BE2C (cell line): ENCODE data around the gene ALKBH5.

Experiments used
- DNase-seq: peaks from one replicate; pipeline ENCODE4 v3.0.0-alpha.2; 2020
- H3K27me3 ChIP-seq: fragments of 250-450 bp; sonication (Bioruptor Pico); 2 replicates; pipeline ENCODE4 v1.5.1; 2020; ENCODE audit warnings: mild to moderate bottlenecking
- H3K36me3 ChIP-seq: fragments of 250-450 bp; sonication (Bioruptor Pico); 2 replicates; pipeline ENCODE4 v1.5.1; 2020; ENCODE audit warnings: mild to moderate bottlenecking
- H3K4me1 ChIP-seq: fragments of 250-450 bp; sonication (Bioruptor Pico); 2 replicates; pipeline ENCODE4 v1.5.1; 2020
- H3K4me3 ChIP-seq: 2 replicates; pipeline ENCODE4 v1.5.1; 2011; ENCODE audit warnings: low read depth, low read length
- H3K9me3 ChIP-seq: fragments of 250-450 bp; sonication (Bioruptor Pico); 2 replicates; pipeline ENCODE4 v1.5.1; 2020
- TF ChIP-seq, protein P1 (sequence below): IDR thresholded peaks from 2 replicates; pipeline ENCODE4 v1.5.1; 2012; ENCODE audit warnings: mild to moderate bottlenecking, low read depth, low read length

The ALKBH5 gene

DNA sequence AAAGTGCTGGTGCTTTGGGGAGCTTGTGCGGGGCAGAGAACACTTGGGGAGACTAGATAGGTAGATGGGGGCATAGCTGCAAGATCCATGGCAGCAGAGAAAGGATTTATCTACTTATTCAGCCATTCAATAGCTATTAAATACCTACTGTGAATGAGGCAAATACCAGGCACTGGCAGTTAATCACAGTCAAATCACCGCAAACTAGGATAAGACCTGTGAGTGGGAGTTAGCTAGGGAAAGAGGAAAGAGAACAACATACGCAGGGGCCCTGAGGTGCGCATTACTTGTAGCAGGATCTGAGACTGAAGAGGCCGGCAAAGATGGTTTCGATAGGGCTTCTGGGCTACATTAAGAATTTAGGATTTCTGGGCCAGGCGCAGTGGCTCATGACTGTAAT, 3.8 kb upstream of the ALKBH5 start:
- no peak for DNase-seq
- Histone ChIP-seq H3K4me3 (no peak overlapping the region), H3K4me1 (no peaks in the 10 kb centered on the region), H3K27me3 (no peaks in the 10 kb centered on the region), H3K9me3 (no peaks in the 10 kb centered on the region), H3K36me3 (no peaks in the 10 kb centered on the region)
- TF ChIP-seq, protein P1, sequence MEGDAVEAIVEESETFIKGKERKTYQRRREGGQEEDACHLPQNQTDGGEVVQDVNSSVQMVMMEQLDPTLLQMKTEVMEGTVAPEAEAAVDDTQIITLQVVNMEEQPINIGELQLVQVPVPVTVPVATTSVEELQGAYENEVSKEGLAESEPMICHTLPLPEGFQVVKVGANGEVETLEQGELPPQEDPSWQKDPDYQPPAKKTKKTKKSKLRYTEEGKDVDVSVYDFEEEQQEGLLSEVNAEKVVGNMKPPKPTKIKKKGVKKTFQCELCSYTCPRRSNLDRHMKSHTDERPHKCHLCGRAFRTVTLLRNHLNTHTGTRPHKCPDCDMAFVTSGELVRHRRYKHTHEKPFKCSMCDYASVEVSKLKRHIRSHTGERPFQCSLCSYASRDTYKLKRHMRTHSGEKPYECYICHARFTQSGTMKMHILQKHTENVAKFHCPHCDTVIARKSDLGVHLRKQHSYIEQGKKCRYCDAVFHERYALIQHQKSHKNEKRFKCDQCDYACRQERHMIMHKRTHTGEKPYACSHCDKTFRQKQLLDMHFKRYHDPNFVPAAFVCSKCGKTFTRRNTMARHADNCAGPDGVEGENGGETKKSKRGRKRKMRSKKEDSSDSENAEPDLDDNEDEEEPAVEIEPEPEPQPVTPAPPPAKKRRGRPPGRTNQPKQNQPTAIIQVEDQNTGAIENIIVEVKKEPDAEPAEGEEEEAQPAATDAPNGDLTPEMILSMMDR = no peak

DNA sequence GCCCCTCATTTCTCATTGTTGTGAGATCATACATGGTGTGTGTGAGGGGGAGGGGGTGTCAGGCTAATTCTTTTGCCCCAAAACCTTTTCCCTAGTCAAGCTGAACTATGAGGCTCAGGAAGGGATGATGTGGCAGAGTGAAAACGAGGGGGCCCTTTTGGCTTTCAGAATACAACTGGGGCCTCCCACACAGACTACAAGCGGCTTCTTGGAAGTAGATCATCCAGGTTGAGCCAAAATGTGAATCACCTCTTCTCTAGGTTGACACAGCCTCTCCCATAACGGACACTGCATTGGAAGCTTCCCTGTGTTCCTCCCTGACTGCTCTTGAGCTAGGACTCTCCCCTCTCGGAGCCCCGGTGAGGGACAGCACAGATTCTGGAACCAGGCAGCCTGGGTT, 2.3 kb upstream of the ALKBH5 start:
- no peak overlapping the region for H3K4me3 ChIP-seq
- peaks cover 3% of the 10 kb centered on the region; the same call in 1 of the 2 replicates for H3K36me3 ChIP-seq
- no peaks in the 10 kb centered on the region for H3K27me3 ChIP-seq
- TF ChIP-seq, protein P1 = no peak
- no peaks in the 10 kb centered on the region for H3K9me3 ChIP-seq
- no peak for DNase-seq
- no peaks in the 10 kb centered on the region for H3K4me1 ChIP-seq

DNA sequence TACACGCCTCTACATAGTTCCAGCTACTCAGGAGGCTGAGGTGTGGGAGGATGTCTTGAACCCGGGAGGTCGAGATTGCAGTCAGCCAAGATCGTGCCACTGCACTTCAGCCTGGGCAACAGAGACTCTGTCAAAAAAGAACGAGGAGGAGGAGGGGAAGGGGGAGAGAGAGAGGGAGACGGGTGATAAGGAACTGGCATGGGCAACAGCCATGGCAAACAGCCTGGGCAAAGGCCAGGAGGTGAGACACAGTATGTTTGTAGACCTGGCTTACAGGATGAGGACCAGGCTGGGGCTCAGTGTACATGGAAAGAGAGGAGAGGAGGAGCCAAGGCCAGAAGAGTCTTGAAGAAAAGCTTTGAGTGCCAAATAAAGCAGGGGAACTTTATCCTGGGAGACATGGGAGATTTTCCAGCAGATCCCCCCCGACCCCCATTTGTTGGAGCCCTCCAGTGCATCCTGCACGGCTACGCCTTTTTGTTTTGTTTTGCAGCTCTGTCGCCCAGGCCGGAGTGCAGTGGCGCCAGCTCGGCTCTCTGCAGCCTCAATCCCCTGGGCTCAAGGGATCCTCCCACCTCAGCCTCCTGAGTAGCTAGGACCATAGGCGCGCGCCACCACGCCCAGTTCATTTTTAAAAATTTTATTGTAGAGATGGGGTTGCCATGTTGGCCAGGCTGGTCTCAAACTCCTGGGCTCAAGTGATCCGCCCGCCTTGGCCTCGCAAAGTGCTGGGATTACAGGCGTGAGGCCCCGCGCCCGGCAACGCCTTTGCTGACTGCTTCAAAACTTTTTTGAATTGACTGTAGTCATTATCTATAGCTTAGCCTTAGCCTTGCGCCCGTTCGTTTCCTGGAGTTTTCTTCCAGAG, 1.3 kb upstream of the ALKBH5 start:
- Histone ChIP-seq H3K4me3 (peak overlapping the region; percentile 63), H3K27me3 (no peaks in the 10 kb centered on the region), H3K36me3 (peaks cover 3% of the 10 kb centered on the region; the same call in 1 of the 2 replicates), H3K4me1 (no peaks in the 10 kb centered on the region), H3K9me3 (no peaks in the 10 kb centered on the region)
- DNase-seq = no peak
- TF ChIP-seq, protein P1 = no peak

DNA sequence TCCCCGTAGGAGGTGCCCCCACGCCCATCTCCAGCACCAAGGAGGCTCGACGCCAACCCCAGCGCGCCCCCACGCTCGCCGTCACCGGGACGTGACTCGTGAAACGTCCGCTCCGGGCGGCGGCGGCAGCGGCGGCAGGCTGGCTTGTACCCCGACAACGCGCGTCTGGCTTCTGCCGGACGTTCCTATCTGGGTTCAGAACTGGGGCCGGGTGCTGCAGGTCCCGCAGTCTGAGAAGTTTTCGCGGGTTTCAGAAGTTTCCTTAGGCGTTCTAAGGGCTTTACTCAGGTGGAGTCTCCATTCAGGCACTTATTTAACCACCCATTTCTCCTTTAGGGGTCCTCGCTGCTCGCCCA, 672 bp upstream of the ALKBH5 start:
- Histone ChIP-seq H3K36me3 (peaks cover 3% of the 10 kb centered on the region; the same call in 1 of the 2 replicates), H3K4me3 (peak overlapping the region; percentile 63), H3K9me3 (no peaks in the 10 kb centered on the region), H3K4me1 (no peaks in the 10 kb centered on the region), H3K27me3 (no peaks in the 10 kb centered on the region)
- peak; percentile 72 for DNase-seq
- TF ChIP-seq, protein P1 = no peak

DNA sequence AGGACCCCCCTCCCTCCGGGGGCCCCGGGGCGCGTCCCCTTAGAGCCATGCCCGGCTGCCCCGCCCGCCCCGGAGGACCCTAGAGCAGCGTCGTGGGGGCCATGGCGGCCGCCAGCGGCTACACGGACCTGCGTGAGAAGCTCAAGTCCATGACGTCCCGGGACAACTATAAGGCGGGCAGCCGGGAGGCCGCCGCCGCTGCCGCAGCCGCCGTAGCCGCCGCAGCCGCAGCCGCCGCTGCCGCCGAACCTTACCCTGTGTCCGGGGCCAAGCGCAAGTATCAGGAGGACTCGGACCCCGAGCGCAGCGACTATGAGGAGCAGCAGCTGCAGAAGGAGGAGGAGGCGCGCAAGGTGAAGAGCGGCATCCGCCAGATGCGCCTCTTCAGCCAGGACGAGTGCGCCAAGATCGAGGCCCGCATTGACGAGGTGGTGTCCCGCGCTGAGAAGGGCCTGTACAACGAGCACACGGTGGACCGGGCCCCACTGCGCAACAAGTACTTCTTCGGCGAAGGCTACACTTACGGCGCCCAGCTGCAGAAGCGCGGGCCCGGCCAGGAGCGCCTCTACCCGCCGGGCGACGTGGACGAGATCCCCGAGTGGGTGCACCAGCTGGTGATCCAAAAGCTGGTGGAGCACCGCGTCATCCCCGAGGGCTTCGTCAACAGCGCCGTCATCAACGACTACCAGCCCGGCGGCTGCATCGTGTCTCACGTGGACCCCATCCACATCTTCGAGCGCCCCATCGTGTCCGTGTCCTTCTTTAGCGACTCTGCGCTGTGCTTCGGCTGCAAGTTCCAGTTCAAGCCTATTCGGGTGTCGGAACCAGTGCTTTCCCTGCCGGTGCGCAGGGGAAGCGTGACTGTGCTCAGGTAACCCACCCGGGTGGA, 759 bp downstream of the ALKBH5 start:
- TF ChIP-seq, protein P1 = no peak
- Histone ChIP-seq H3K4me1 (no peaks in the 10 kb centered on the region), H3K4me3 (peak overlapping the region; percentile 84), H3K36me3 (peaks cover 7% of the 10 kb centered on the region), H3K9me3 (no peaks in the 10 kb centered on the region), H3K27me3 (no peaks in the 10 kb centered on the region)
- peak; percentile 28 for DNase-seq
